Neural progenitor cell (in vitro differentiated cells): ENCODE data around the gene AQP7.

Source experiments
- CTCF ChIP-seq: fragments of 200-600 bp; sonication (generic); IDR thresholded peaks from 2 replicates; pipeline ENCODE4 v1.5.1; 2017; ENCODE audit warnings: antibody characterized with exemption, mild to moderate bottlenecking
- EZH2 ChIP-seq: fragments of 200-600 bp; sonication (generic); IDR thresholded peaks from 2 replicates; pipeline ENCODE4 v1.6.1; 2017; ENCODE audit warnings: antibody characterized with exemption, mild to moderate bottlenecking, moderate library complexity
- EZH2phosphoT487 ChIP-seq: fragments of 200-600 bp; sonication (generic); IDR thresholded peaks from 2 replicates; pipeline ENCODE4 v1.6.1; 2017; ENCODE audit warnings: antibody characterized with exemption

- no peak for TF ChIP-seq CTCF
- TF ChIP-seq EZH2, result no peak
- no peak for TF ChIP-seq EZH2phosphoT487
Observed at GRCh38 chr9:33388110-33388994, 14.0 kb downstream of the AQP7 start.
